BLaER1 (cell line): Measurements from ENCODE around the gene PLP2.
A peak's percentile ranks its signal among the peaks of the same experiment; 100 is the strongest.

Experiments
- H3K27ac ChIP-seq: shearing (Covaris generic); formaldehyde crosslinking; 2 replicates; pipeline ENCODE4 v1.8.1; 2022
- H3K27me3 ChIP-seq: shearing (Covaris generic); formaldehyde crosslinking; 2 replicates; pipeline ENCODE4 v1.8.1; 2022
- H3K36me3 ChIP-seq: shearing (Covaris generic); formaldehyde crosslinking; 2 replicates; pipeline ENCODE4 v1.8.1; 2022
- H3K4me1 ChIP-seq: shearing (Covaris generic); formaldehyde crosslinking; 2 replicates; pipeline ENCODE4 v1.8.1; 2022
- H3K4me2 ChIP-seq: shearing (Covaris generic); formaldehyde crosslinking; 2 replicates; pipeline ENCODE4 v1.8.1; 2022
- H3K4me3 ChIP-seq: shearing (Covaris generic); formaldehyde crosslinking; 2 replicates; pipeline ENCODE4 v1.8.1; 2022
- H3K9ac ChIP-seq: shearing (Covaris generic); formaldehyde crosslinking; 2 replicates; pipeline ENCODE4 v1.8.1; 2022
- H3K9me3 ChIP-seq: shearing (Covaris generic); formaldehyde crosslinking; 2 replicates; pipeline ENCODE4 v1.8.1; 2022
- H4K20me1 ChIP-seq: shearing (Covaris generic); formaldehyde crosslinking; 2 replicates; pipeline ENCODE4 v1.8.1; 2022
- Cebpa-rat ChIP-seq: shearing (Covaris generic); IDR thresholded peaks from 2 replicates; pipeline ENCODE4 v1.8.1; 2022

Gene PLP2

DNA sequence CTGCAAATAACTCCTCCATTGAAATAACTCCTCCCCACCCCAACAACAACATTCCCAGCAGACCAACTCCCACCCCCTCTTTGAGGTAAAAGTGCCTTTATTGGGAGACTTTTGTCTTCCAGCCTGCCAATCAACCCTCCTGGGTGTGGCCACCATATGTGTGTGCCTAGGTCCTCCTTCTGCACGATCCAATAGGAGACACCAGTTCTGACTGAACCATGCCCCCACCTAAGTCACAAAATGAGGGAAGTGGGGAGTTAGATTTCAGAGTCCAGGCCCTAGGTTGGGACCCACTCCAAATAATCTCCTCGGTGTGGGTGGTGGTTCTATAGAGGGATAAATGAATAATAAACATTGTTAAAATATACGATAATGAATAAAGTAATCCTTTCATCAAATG lies 3.0 kb downstream of the PLP2 start:
- TF ChIP-seq Cebpa-rat: no peak
- 0 out of 2 replicates have a peak, but pooled peaks cover 2% of the 10 kb centered on the region for H3K27me3 ChIP-seq
- H3K27ac ChIP-seq: no peak overlapping the region
- H4K20me1 ChIP-seq: no peaks in the 10 kb centered on the region
- no peak overlapping the region for H3K9ac ChIP-seq
- H3K9me3 ChIP-seq: peaks cover 31% of the 10 kb centered on the region
- peaks cover 55% of the 10 kb centered on the region for H3K36me3 ChIP-seq
- peaks cover 14% of the 10 kb centered on the region for H3K4me1 ChIP-seq
- H3K4me3 ChIP-seq: no peak overlapping the region
- H3K4me2 ChIP-seq: no peak overlapping the region

DNA sequence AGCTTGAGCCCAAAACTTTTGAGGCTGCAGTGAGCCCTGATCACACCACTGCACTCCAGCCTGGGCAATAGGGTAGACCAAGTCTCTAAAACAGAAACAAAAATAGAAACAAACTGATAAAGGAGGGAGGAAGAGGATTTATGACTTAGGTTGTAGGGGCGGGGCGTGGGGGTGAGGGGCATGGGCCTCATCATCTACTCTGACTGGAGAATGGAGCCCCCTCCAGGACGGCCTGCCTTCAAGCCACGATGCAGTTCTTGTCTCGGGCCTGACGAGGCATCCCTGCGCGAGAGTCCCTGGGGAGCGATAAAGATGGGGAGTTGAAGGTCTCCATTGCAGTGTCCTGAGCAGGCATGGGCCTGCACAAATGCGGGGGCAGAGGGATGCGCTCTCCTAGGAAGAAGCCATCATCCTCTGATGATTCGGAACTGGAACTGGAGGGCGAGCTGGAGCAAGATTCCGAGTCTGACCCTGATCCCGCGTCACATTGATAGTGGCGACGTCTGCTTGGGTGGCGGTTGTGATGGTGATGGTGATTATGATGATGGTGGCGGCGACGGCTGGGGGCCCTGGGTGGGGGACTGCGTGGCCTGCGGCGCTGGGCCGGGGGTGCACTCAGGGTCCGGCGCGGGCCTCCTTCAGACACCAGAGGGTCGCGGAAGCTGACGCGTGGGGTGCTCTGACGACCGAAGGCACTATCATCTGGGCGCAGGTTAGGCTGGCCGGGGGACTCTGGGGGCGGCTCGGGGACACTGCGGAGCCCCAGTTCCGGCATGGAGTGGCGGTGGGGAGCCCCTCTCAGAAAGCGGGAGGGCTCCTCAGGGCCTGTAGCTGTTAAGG lies 4.0 kb downstream of the PLP2 start:
- Histone ChIP-seq H4K20me1 (no peaks in the 10 kb centered on the region), H3K9me3 (peaks cover 31% of the 10 kb centered on the region), H3K4me3 (no peak overlapping the region), H3K4me2 (no peak overlapping the region), H3K36me3 (peaks cover 63% of the 10 kb centered on the region), H3K27me3 (no peaks in the 10 kb centered on the region), H3K4me1 (peaks cover 9% of the 10 kb centered on the region), H3K27ac (no peak overlapping the region), H3K9ac (no peak overlapping the region)
- no peak for TF ChIP-seq Cebpa-rat

DNA sequence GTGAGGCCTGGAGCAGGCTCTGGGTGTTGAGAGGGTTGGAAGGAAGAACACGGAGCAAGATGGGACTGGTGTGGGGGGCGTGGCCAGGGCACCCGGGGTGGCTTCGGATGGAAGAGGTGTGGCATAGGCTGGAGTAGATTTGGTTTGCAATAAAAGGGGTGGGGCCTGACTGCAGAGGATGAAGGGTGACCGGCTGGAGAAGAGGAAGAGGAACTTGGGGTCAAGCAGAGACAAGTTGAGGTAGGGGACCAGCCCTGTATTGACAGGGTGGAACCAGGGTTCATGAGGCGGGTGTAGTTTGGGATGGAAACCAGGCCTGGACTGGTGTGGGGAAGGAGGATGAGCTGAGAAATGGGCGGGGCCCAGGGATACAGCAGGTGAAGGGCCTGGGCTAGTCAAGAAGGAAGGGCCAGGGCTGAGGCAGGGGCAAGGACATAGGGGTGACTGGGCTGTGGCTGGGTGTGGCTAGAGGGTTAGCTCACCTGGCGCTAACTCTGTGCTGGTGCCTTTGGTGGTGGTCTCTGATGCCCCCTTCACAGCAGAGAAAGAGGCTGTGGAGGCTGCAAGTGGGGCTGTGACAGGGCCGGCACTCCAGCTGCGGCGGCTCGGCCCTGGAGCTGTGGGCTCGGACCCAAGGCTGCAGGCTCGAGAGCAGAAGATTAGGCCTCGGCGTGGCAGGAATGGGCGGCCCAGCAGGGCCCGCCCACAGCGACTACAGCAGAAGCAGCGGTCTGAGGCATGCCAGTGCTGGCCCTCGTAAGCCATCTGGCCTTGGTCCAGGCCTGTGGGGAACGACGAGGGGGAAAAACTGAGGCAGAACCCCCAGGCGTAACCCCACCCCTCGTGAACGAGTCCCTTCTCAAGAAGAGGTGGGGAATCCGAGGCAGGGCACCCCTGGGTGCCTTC lies 5.0 kb downstream of the PLP2 start:
- no peaks in the 10 kb centered on the region for H3K27me3 ChIP-seq
- H3K9ac ChIP-seq: no peak overlapping the region
- peaks cover 30% of the 10 kb centered on the region for H3K9me3 ChIP-seq
- H3K27ac ChIP-seq: no peak overlapping the region
- no peaks in the 10 kb centered on the region for H4K20me1 ChIP-seq
- peaks cover 9% of the 10 kb centered on the region for H3K4me1 ChIP-seq
- peaks cover 68% of the 10 kb centered on the region for H3K36me3 ChIP-seq
- no peak overlapping the region for H3K4me3 ChIP-seq
- no peak overlapping the region for H3K4me2 ChIP-seq
- TF ChIP-seq Cebpa-rat: no peak

GRCh38 chrX:49177338-49177833 lies 5.7 kb downstream of the PLP2 start:
- Histone ChIP-seq H3K9me3 (peaks cover 23% of the 10 kb centered on the region), H3K4me2 (no peak overlapping the region), H3K9ac (no peak overlapping the region), H3K27me3 (no peaks in the 10 kb centered on the region), H4K20me1 (no peaks in the 10 kb centered on the region), H3K4me1 (peaks cover 9% of the 10 kb centered on the region), H3K27ac (no peak overlapping the region), H3K36me3 (peaks cover 73% of the 10 kb centered on the region), H3K4me3 (no peak overlapping the region)
- TF ChIP-seq Cebpa-rat: no peak

DNA sequence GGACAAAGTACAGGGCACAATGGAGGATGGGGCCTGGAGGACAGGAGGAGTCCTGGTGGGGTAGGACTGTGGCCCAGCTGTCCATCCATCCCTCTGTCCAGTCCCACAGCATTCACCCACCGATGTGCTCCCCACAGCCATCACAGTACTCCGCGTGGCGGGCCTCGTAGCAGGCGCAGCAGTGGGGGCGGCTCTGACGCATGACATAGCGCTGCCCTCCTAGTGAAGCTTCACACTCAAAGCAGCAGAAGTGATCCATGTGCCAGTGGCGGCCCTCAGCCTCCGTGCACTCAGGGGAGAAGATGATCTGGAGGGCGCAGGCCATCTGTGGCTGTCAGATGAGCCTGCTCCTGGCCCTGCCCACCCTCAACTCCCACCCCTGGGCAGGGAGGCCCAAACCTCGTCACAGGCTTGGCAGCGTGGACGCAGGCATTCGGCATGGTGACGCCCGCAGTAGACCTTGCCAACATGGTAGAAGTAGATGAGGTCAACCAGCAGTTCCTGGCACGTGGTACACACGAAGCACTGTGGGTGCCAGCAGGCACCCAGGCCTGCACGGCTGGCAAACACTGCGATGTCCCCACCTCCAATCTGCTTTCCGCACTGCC lies 6.3 kb downstream of the PLP2 start:
- Histone ChIP-seq H4K20me1 (no peaks in the 10 kb centered on the region), H3K9ac (no peak overlapping the region), H3K27ac (no peak overlapping the region), H3K4me3 (no peak overlapping the region), H3K4me2 (no peak overlapping the region), H3K9me3 (peaks cover 21% of the 10 kb centered on the region), H3K36me3 (peaks cover 79% of the 10 kb centered on the region), H3K4me1 (peaks cover 5% of the 10 kb centered on the region), H3K27me3 (no peaks in the 10 kb centered on the region)
- no peak for TF ChIP-seq Cebpa-rat

DNA sequence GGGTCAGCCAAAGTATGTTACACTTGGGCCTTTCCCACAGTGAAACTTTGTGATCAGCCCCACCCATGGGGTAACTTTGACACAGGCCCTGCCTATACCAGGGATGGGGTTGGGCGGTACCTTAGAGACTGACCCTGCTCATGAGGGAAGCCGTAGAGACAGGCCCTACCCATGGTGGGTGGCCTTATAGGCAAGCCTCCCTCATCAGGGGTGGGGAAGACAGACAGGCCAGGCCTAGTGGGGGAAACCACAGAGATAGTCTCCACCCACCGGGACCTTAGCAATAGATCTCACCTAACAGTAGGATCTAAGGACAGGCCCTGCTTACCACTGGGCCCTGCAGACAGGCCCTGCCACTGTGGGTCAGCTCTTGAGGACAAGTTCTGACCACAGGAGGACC lies 6.8 kb downstream of the PLP2 start:
- Histone ChIP-seq H3K9ac (no peak overlapping the region), H3K4me1 (no peaks in the 10 kb centered on the region), H3K4me3 (no peak overlapping the region), H3K27me3 (no peaks in the 10 kb centered on the region), H3K27ac (no peak overlapping the region), H3K9me3 (peaks cover 16% of the 10 kb centered on the region; the same call in 1 of the 2 replicates), H3K36me3 (peaks cover 84% of the 10 kb centered on the region), H4K20me1 (peaks cover 4% of the 10 kb centered on the region; the same call in 1 of the 2 replicates), H3K4me2 (no peak overlapping the region)
- TF ChIP-seq Cebpa-rat: no peak

GRCh38 chrX:49179358-49179757 lies 7.7 kb downstream of the PLP2 start:
- H3K4me2 ChIP-seq: no peak overlapping the region

GRCh38 chrX:49183701-49184281 lies 12.1 kb downstream of the PLP2 start:
- Histone ChIP-seq H3K4me2 (peak overlapping the region; percentile 87), H4K20me1 (peaks cover 15% of the 10 kb centered on the region; the same call in 1 of the 2 replicates), H3K27me3 (no peaks in the 10 kb centered on the region), H3K4me1 (peaks cover 16% of the 10 kb centered on the region), H3K36me3 (peaks cover 41% of the 10 kb centered on the region), H3K4me3 (no peak overlapping the region), H3K9me3 (peaks cover 7% of the 10 kb centered on the region), H3K9ac (no peak overlapping the region), H3K27ac (no peak overlapping the region)
- TF ChIP-seq Cebpa-rat: no peak

More at GRCh38 chrX:49179358-49179757, 7.7 kb downstream of the PLP2 start:
- Histone ChIP-seq H3K36me3 (peaks cover 81% of the 10 kb centered on the region), H3K9ac (no peak overlapping the region), H4K20me1 (peaks cover 12% of the 10 kb centered on the region; the same call in 1 of the 2 replicates), H3K4me3 (no peak overlapping the region), H3K9me3 (peaks cover 18% of the 10 kb centered on the region), H3K27ac (no peak overlapping the region), H3K4me1 (no peaks in the 10 kb centered on the region), H3K27me3 (no peaks in the 10 kb centered on the region)
- TF ChIP-seq Cebpa-rat: no peak
